ENCODE results near the gene MCRIP2.

MCRIP2 gene

GRCh38 chr16:672371-672770, 30.7 kb downstream of the MCRIP2 start:
- no peak for TF ChIP-seq CTCF (IDR thresholded peaks at IDR 0.05)

DNA sequence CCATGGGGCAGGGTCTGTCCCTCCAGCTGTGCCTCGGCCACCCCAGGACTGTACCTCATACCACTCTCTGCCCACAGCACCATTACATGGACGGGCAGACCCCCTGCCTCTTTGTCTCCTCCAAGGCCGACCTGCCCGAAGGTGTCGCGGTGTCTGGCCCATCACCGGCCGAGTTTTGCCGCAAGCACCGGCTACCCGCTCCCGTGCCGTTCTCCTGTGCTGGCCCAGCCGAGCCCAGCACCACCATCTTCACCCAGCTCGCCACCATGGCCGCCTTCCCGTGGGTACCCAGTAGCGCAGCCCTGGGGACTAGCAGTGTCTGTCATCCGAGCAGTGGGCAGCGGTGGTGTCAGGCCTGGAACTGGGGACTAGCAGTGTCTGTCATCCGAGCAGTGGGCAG, 31.2 kb downstream of the MCRIP2 start:
- no peak for TF ChIP-seq CTCF (IDR thresholded peaks at IDR 0.05)

DNA sequence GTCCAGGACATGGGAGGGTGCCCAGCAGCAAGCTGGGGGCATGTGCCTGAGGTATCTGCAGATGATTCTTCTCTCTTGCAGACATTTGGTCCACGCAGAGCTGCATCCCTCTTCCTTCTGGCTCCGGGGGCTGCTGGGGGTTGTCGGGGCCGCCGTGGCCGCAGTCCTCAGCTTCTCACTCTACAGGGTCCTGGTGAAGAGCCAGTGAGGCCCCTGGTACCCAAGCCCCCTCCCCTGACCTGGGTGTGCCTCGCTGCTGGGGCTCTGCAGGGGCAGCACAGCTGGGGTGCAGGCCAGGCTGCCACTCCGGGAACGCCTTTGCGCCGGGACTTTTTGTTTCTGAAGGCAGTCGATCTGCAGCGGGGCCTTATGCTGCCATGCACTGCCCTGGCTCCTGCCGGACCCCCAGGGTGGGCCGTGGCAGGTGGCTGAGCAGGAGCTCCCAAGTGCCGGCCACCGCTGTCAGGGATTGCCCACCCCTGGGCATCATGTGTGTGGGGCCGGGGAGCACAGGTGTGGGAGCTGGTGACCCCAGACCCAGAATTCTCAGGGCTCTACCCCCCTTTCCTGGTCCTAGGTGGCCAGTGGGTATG, 31.9 kb downstream of the MCRIP2 start:
- TF ChIP-seq CTCF (IDR thresholded peaks at IDR 0.05), result no peak

GRCh38 chr16:674214-674881, 32.7 kb downstream of the MCRIP2 start:
- TF ChIP-seq CTCF (IDR thresholded peaks at IDR 0.05), result no peak

DNA sequence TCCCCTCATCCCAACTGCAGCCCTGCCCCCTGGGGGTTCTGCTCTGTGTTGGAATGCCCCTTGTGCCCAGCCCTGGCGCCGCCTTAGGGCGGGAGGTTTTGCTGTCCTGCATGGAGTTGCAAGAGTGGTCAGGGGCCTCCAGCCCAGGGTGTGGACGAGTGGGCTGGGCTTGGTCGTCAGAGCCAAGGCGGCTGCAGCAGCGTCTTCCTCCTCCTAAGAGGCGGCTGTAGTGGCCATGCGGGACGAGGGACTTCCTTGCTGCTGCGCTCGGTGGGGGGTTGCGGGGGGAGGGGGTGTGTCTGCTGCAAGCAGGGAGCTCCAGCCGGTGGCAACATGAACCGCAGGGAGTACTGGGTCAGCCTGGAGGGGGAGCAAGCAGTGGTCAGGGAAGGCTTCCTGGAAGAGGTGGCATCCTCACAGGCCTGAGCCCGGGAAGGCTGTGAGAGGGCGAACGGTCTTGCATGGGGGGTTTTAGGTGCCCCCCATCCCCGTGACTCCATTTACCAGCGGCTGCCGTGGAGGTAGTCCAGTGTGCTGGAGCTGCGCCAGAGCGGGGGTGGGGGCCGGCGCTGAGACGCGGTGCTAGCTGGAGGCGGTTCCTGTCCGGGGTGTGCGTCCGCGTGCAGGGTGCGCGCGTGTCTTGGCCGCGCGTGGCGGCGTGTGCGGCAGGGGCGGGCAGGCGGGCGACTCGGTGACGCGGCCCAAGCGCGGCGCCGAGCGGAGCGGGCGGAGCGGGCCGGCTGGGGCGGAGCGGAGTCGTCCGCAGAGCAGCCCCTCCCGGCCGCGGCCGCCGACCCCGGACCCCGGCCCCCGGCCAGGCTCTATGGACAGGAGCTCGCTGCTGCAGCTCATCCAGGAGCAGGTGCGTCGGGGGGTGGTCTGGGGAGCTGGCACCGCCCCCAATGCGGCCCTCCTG, 33.6 kb downstream of the MCRIP2 start, which contains the start of gene RHBDL1:
Gene RHBDL1 (plus strand): TSS at position 704 of the 916 bp plus-strand sequence. CDS start 120 bp downstream, at position 824.
- no peak for TF ChIP-seq CTCF (IDR thresholded peaks at IDR 0.05)

GRCh38 chr16:675884-676564, 34.4 kb downstream of the MCRIP2 start:
- no peak for TF ChIP-seq CTCF (IDR thresholded peaks at IDR 0.05)

DNA sequence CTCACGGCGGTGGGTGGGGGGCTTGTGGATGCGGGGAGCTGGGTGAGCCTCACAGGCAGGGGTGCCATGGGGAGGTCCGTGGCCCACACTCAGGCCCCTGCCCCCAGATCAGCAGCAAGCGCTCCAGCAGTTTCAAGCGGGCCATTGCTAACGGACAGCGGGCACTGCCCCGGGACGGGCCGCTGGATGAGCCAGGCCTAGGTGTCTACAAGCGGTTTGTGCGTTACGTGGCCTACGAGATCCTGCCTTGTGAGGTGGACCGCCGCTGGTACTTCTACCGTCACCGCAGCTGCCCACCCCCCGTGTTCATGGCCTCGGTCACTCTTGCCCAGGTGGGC, 34.9 kb downstream of the MCRIP2 start:
- no peak for TF ChIP-seq CTCF (IDR thresholded peaks at IDR 0.05)

Measured in LNCAP (cell line).